ENCODE measurements around the gene AREL1. TPM values are rescaled to one million over a fixed set of nuclear protein-coding genes. Genes with fewer than 3 reads are reported as not detected.
"Not testable (repeated sequence)": the region's sequence is repeated elsewhere in the genome, so short reads cannot be mapped to it uniquely, and the experiment has no call there.

The AREL1 gene, protein sequence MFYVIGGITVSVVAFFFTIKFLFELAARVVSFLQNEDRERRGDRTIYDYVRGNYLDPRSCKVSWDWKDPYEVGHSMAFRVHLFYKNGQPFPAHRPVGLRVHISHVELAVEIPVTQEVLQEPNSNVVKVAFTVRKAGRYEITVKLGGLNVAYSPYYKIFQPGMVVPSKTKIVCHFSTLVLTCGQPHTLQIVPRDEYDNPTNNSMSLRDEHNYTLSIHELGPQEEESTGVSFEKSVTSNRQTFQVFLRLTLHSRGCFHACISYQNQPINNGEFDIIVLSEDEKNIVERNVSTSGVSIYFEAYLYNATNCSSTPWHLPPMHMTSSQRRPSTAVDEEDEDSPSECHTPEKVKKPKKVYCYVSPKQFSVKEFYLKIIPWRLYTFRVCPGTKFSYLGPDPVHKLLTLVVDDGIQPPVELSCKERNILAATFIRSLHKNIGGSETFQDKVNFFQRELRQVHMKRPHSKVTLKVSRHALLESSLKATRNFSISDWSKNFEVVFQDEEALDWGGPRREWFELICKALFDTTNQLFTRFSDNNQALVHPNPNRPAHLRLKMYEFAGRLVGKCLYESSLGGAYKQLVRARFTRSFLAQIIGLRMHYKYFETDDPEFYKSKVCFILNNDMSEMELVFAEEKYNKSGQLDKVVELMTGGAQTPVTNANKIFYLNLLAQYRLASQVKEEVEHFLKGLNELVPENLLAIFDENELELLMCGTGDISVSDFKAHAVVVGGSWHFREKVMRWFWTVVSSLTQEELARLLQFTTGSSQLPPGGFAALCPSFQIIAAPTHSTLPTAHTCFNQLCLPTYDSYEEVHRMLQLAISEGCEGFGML
- total RNA-seq, result 40.1 and 64.6 TPM in 2 replicates

DNA sequence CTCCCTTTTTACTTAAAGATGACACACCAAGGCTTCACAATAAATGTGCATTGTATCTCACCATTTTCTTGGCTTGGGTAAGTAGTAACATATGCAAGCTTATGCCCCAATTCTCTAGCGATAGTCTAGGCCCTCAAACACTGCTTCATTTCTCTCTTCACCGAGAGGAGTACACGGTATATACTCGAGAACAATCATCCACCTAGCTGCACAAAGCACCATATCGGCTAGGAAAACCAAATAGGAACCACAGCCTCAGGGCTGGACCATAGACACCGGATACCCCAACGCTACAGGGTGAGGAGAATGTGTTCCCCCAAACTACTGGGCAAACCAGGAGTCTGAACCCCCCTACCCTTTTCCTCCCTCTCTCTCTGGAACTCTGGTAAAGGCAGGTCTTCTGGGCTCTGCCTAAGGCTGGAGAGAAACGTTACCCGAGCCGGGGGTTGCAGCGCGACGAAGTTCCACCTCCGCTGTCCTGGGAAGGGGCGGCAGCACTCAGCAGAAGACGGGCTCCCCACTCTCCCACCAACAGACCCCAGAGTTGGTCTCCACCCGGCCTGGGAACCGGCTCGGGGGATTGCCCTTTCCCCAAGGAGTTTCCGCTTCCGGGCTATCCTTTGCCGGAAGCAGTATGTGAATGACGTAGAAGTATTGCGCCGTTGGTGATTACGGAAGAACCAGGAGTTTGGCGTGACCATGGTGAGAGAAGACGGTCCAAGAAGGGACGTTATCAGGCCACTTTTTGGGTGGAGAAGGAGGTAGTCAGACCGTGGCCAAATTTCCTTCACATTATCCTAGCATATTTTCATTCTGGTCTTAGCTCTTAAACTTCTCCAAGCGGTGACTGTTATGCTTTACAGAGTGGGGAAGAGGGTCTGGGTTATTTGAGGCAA lies at the start of gene AREL1, which contains the start of gene FCF1:
Gene AREL1, minus strand, starts transcription at position 582 of the 896 bp plus-strand sequence. CDS start 27,465 bp downstream, outside the sequence.
Gene FCF1, plus strand, starts transcription at position 646 of the 896 bp plus-strand sequence. Its CDS starts 54 bp downstream, at position 700.
- peak; percentile 84 for DNase-seq (ENCODE audit: low read depth)

GRCh38 chr14:74758505-74758904 lies 45.6 kb upstream of the AREL1 start:
- not testable (repeated sequence) for DNase-seq (ENCODE audit: low read depth)

DNA sequence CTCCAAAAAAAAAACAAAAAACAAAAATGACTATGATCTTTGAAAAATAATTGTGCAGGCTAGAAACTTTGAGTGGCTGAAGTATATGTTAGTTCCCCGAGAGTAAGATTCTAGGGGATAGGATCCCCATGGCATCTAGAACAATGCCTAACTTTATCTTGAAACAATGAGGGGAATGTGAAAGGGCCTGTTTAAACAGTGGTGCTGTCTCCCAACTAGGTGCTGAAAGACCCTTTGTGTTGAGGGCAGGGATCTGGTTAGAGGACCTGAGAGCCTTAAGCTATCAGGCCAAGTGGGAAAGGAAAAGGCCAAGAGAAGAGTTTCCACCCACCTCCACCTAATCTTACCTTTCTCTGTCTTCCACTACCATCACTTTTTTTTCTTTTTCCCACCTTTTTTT lies 43.4 kb upstream of the AREL1 start:
- DNase-seq (ENCODE audit: low read depth), result no peak

DNA sequence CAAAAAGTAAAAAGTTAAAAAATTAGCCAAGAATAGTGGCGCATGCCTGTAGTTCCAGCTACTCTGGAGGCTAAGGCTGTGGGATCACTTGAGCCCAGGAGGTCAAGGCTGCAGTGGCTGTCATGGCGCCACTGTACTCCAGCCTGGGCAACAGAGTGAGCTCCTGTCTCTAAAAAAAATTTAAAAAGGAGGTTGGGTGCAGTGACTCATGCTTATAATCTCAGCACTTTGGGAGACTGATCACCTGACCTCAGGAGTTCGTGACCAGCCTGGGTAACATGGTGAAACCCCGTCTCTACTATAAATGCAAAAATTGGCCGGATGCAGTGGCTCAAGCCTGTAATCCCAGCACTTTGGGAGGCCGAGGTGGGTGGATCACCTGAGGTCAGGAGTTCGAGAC lies 42.0 kb upstream of the AREL1 start:
- DNase-seq (ENCODE audit: low read depth), result no peak

DNA sequence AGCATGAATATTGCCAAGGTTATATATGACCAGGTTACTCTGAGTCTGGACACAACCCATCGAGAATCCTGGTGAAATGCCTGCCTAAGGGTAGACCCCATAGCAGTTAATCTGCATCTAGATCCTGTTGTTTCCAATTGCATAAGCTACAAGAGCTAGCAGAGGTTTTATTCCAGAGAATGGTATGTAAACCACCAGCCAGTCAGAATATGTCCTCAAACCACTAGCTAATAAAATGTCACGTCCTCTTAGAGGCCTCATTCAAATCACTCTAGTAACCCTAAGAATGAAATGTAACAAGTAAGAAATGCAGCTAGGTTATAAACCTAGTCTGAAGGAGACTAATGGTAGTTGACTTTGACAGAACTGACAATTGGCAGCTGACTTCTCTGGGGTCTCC lies 41.3 kb upstream of the AREL1 start:
- no peak for DNase-seq (ENCODE audit: low read depth)

DNA sequence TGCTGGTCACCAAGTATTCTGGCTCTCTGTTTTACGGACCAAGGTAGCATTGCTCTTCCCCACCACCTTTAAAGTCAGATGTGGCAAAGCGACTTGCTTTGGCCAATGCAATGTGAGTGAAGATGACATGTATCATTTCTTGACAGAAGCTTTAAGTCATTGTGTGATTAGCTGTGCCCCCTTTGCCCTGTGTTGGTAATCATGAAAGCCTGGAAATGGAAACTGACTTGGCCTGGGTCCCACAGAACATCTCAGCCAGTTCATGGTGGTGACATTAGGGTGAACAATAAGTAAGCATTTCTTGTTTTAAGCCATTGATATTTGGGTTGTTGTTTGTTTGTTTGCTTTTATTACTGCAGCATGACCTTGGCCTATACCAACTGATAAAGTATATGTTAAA lies 34.4 kb upstream of the AREL1 start:
- DNase-seq (ENCODE audit: low read depth), result no peak

DNA sequence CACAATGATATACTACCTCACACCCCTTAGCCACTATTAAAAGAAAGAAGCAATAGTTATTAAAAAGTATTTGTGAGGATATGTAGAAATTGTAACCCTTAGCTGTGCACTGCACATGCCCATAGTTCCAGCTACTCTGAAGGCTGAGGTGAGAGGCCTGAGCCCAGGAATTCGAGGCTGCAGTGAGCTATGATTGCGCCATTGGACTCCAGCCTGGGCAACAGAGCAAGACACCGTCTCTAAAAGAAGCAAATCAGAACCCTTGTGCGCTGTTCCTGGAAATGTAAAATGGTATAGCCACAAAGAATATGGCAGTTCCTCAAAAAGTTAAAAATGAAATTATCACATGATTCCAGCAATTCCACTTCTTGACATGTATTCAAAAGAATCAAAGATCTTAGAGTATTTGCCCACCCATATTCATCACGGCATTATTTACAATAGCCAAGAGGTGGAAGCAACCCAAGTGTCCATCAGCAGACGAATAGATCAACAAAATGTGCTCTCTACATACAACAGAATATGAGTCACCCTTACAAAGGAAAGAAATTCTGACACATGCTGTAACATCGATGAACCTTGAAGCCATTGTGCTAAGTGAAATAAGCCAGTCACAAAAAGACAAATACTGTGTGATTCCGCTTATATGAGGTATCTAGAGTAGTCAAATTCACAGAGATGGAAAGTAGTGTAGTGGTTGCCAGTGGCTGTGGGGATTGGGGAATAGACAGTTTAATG lies 26.6 kb upstream of the AREL1 start:
- DNase-seq (ENCODE audit: low read depth), result peak; percentile 46

GRCh38 chr14:74737753-74738325 lies 25.0 kb upstream of the AREL1 start:
- no peak for DNase-seq (ENCODE audit: low read depth)

- DNase-seq (ENCODE audit: low read depth), result peak; percentile 6
Measured at GRCh38 chr14:74735125-74735524, 22.2 kb upstream of the AREL1 start.

GRCh38 chr14:74733221-74733620 lies 20.3 kb upstream of the AREL1 start:
- DNase-seq (ENCODE audit: low read depth), result no peak

DNA sequence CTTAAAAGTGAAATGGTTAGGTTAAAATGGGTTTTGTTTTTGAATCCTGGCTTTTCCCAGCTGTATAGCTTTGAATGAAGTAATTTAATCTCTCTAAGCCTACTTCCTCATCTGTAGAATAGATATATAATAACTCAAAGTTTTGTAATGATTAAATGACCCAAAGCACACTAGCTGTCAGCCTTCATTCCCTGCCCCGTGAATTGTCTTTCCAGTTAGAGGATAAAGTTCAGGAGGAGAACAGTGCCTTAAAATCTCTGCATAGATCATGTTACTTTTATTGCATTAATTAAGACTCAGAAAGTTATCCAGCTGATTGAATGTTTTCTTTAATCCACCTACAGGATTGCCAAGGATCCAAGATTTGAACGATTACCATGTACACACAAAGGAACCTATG lies 19.5 kb upstream of the AREL1 start:
- no peak for DNase-seq (ENCODE audit: low read depth)

DNA sequence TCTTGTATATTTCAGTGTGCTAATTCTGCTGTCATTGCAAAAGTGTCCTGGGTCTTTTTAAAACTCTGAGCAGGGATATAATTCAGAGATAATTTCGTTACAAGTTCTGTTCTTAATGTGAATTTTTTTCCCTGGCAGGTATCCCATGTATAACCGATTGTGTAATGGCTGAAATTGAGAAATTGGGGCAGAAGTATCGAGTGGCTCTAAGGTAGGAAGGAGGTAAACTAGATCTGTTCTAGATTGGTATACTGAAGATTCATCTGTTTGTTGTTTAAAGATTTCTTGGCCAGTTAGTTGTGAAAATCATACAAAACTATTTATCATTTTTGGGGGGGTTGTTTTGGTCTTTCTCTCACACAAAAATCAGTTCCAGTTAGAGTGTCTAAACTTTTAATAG lies 10.3 kb upstream of the AREL1 start:
- no peak for DNase-seq (ENCODE audit: low read depth)

DNA sequence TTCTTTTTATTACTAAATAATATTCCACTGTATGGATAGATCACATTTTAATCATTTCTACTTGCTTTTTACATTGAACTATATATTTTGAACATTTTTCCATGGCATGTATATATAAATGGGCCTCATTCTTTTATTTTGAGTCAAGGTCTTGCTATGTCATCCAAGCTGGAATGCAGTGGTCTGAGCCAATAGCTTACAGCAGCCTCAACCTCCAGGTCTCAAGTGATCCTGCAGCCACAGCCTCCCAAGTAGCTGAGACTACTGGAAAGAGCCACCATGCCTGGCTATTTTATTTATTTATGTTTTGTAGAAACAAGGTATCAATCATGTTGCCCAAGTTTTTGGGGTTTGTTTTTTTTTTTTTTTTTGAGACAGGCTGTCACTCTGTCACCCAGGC lies 7.6 kb upstream of the AREL1 start:
- DNase-seq (ENCODE audit: low read depth), result no peak

DNA sequence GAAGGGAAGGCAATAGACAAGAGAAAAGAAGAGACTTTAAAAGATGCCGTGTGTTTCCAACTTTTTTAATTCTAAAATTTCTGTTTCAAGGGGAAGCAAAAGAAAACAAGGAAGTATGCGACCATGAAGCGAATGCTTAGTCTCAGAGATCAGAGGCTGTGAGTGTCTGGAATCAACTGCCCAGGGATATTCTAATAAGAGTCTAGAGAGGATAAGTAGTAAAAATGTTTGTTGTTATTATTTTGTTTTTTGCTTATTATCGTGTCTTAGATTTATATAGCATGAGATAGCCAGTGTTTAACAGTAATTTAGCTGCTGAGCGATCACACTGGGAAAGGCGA lies 485 bp upstream of the AREL1 start:
- DNase-seq (ENCODE audit: low read depth), result no peak

DNA sequence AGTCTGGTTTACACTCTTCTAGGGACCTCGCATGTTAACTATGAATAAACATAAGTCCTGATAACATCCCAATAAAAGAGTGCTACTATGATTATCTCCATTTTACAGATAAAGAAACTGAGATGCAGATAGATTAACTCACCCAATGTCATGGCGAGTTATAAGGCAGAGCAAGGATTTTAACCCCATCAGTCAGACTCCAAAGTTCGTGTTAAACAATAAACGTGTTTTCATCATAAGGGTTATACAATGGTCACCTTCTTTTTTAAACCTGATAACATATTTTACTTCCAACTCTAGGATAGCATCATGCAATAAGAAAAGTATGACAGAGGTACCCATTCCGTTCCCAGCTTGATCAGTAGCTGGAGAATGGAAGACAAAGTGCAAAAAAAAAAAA lies 1.2 kb downstream of the AREL1 start:
- DNase-seq (ENCODE audit: low read depth), result no peak

DNA sequence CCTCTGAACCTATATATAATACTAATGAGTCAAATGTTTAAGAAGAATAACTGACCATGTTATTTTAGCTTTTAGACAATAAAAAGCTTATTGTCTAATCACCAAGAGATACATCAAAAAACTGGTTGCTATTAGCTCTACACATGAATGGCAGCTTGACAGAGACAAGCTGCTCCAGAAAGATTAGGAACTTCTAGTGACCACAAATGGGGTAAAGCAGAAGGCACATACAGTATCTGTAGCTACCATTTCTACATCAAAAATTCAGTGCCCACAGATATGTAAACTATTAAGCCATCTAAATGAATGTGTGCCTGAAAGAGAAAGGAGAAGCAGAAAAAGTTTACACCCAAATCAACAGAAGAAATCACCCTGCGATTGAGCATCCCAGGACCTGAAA lies 2.4 kb downstream of the AREL1 start:
- no peak for DNase-seq (ENCODE audit: low read depth)

DNA sequence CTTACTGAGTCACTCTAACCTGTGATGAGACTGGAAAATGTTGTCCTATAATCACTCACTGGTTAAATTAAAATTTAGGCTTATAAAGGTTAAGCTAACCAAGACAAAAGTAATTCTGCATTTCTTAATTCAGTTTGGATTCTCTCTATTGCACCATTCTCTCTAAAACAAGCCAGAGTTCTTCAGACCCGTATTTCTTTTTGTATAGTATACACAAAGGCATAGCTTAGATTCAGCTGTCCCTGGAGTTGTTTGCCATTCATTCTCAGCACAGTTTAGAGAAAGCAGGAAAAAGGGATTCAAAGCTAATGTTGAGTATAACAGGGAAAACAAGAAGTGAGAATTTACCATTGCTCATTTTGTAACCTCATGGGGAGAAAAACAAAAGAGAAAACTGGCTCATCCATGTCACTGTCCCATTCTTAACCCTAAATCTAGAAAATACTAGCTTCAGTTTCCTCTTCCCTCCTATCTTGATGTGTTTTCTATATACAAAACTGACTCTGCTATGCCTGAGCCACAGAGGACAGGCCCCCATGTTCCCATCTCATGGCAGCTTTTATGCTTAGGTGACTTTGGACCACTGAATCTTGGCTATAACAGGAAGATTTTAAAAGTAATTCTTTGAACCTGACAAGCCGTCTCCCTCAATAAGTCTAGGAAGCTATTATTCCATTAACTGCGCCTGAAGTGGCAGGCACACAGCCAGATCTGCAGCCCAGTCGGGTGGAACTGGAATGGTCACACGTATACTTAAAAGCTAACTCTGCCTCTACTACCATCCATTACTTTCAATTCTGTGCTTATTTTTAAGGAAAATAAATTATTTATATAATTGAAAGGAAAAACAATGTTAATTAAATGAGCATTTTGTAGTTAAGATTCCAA lies 7.0 kb downstream of the AREL1 start:
- peak; percentile 70 for DNase-seq (ENCODE audit: low read depth)

- no peak for DNase-seq (ENCODE audit: low read depth)
Measured at GRCh38 chr14:74704656-74705055, 8.2 kb downstream of the AREL1 start.

- DNase-seq (ENCODE audit: low read depth), result no peak
Measured at GRCh38 chr14:74703043-74703442, 9.8 kb downstream of the AREL1 start.

GRCh38 chr14:74702293-74702692 lies 10.6 kb downstream of the AREL1 start:
- no peak for DNase-seq (ENCODE audit: low read depth)
